ENCODE results near the gene NOTO.

The NOTO gene

DNA sequence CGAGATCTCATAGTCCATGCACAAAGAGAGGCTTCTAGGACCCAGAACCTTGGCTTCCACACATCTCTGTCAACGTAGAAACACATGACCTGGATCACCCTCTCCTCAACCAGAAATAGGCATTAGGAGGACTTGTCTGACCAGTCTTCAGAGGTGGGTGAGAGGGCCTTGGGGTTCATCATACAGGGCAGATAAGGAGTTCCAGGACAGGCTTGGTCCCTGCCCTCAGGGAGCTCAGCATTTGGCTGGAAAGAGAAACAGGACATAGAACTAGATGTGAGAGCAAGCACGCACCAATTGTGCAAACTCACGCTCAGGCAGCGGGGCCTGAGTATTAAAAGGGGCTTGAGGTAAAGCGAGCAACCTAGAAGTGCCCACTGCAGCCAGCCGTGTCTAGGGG, 28.6 kb upstream of the NOTO start:
- WGBS (ENCODE audit: insufficient coverage, insufficient read length) = no CpG with 5 or more reads among the region's 7 CpGs
- H3K27me3 ChIP-seq (ENCODE audit: control insufficient read depth, insufficient read depth, low read length) = peaks cover 32% of the 10 kb centered on the region
- no peaks in the 10 kb centered on the region for H3K36me3 ChIP-seq (ENCODE audit: control insufficient read depth, insufficient read depth, low read length)
- no peak overlapping the region for H3K4me3 ChIP-seq (ENCODE audit: low read length)
- no peak for DNase-seq (ENCODE audit: low read depth, low spot score)
- peaks cover 8% of the 10 kb centered on the region for H3K4me1 ChIP-seq (ENCODE audit: control insufficient read depth, insufficient read depth, low read length)
- H3K27ac ChIP-seq (ENCODE audit: low read length) = no peak overlapping the region
- H3K9me3 ChIP-seq (ENCODE audit: control insufficient read depth, insufficient read depth, low read length) = no peaks in the 10 kb centered on the region

DNA sequence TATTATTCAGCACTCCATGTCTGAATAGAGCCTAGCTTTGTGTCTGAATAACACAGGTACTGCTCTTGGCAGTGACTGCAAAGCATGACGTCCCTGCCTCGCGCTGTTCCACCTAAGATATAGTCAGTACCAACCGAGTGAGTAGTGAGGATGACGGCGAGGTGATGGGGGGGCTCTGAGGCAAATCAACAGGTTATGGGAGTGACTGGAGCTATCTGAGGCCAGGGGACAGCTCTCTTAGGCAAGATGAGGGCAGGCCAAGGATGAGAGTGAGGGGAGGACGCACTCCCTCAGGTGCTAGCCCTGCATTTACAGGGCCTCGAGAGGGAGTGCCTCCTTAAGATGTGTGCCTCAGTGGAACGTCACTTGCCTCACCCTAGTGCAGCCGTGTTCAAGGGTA, 28.1 kb upstream of the NOTO start:
- Histone ChIP-seq H3K4me1 (ENCODE audit: control insufficient read depth, insufficient read depth, low read length) (peaks cover 8% of the 10 kb centered on the region), H3K27me3 (ENCODE audit: control insufficient read depth, insufficient read depth, low read length) (peaks cover 32% of the 10 kb centered on the region)
- no CpG with 5 or more reads among the region's 10 CpGs for WGBS (ENCODE audit: insufficient coverage, insufficient read length)

DNA sequence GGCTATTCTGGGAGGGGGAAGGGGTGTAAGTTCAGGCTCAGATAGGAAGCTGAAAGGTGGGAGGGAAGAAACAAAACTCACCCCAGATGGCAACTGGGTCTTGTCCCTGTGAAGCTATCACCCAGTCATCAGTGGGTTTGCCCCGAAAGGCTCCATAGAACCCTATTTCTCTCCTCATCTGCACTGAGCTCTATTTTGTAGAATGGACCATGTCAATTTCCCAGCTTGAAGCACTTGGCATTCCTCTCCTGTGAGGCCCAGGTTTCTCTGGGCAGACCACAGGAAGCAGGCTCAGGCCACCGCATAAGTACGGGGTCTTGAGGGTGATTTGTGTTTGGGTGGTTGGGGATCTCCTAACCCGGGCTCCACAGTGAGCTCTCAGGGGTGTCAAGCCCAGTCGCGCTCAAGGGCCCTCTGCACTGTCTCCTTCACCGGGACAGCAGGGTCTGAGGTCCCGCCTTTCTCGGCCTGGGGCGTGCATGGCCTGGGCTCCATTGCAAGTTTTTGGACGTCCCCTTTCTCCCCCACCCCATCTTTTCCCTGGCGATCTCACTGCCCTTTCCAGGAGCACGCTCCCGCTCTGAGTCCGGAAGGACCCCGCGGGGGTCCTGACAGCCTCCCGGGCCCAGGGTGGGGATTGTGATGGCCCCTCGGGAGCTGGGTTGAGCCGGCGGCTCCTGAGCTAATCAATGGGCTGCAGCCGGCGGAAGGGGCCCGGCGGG, 27.3 kb upstream of the NOTO start:
- no peak for DNase-seq (ENCODE audit: low read depth, low spot score)

More for the DNA sequence above, 28.1 kb upstream of the NOTO start:
- no peak for DNase-seq (ENCODE audit: low read depth, low spot score)
- Histone ChIP-seq H3K36me3 (ENCODE audit: control insufficient read depth, insufficient read depth, low read length) (no peaks in the 10 kb centered on the region), H3K9me3 (ENCODE audit: control insufficient read depth, insufficient read depth, low read length) (no peaks in the 10 kb centered on the region), H3K4me3 (ENCODE audit: low read length) (no peak overlapping the region), H3K27ac (ENCODE audit: low read length) (no peak overlapping the region)

DNA sequence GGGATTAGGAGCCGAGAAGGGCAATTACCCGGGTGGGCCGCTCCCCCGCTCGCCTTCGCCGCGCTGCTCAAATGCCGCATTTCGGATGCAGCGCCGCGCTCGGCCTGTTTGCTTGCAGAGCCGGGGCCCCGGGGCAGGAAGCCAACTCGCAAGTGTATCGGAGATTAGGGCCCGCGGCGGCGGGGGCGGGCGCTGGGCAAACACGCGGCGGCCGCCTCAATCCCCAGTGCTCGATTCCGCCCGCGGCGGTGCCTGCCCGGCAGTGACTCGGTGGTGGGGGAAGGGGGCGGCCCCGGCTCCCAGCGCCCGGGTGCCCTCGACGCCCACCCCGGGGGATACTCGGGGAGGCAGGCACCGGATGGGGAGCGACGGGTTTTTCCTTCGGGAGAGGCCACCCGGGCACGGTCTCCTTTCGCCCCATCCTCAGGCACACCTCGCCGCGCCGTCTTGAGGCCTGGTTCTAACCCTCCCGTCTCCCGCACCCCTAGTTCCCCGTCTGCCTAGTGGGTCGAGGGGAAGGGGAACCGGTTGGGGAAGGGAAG, 26.6 kb upstream of the NOTO start:
- Histone ChIP-seq H3K27ac (ENCODE audit: low read length) (no peak overlapping the region), H3K4me1 (ENCODE audit: control insufficient read depth, insufficient read depth, low read length) (peaks cover 8% of the 10 kb centered on the region), H3K36me3 (ENCODE audit: control insufficient read depth, insufficient read depth, low read length) (no peaks in the 10 kb centered on the region), H3K9me3 (ENCODE audit: control insufficient read depth, insufficient read depth, low read length) (no peaks in the 10 kb centered on the region), H3K4me3 (ENCODE audit: low read length) (peak overlapping the region; percentile 47), H3K27me3 (ENCODE audit: control insufficient read depth, insufficient read depth, low read length) (peaks cover 32% of the 10 kb centered on the region)
- no peak for DNase-seq (ENCODE audit: low read depth, low spot score)
- no CpG with 5 or more reads among the region's 59 CpGs for WGBS (ENCODE audit: insufficient coverage, insufficient read length)

More for the DNA sequence above, 27.3 kb upstream of the NOTO start:
- WGBS (ENCODE audit: insufficient coverage, insufficient read length) = no CpG with 5 or more reads among the region's 25 CpGs
- Histone ChIP-seq H3K4me3 (ENCODE audit: low read length) (peak overlapping the region; percentile 47; the same call in 1 of the 2 replicates), H3K9me3 (ENCODE audit: control insufficient read depth, insufficient read depth, low read length) (no peaks in the 10 kb centered on the region), H3K27ac (ENCODE audit: low read length) (no peak overlapping the region), H3K27me3 (ENCODE audit: control insufficient read depth, insufficient read depth, low read length) (peaks cover 32% of the 10 kb centered on the region), H3K4me1 (ENCODE audit: control insufficient read depth, insufficient read depth, low read length) (peaks cover 8% of the 10 kb centered on the region), H3K36me3 (ENCODE audit: control insufficient read depth, insufficient read depth, low read length) (no peaks in the 10 kb centered on the region)

DNA sequence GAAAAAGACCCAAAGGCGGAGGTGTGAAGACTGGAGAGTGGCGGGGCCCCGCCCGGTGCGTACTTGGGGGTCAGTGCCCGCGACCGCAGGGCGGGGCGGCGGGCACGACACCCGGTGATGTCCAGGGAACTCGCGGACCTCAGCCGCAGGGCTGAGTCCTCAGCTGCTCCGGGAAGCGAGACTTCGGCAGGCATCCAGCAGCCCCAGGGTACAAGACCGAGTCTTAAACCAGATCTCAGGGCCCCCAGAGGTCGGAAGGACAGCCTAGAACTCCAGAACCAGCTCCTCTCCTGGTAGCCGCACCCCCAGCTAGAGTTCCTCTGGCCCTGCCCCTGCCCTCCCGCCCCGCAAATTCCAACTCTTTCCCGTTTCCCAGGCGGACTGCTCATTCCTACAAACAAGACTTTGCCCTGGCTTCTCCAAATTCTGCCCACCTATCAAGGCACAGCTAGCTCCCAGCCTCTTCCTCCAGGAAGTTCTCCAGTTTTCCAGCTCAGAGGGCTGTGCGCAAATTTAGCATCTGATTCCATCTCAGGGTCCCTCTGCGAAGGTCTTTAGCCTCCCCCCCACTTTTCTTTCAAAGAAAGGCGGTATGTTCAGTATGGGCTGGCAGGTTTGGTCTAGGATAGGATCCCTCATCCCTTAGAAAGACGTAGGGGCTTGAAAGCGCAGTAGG, 26.0 kb upstream of the NOTO start:
- Histone ChIP-seq H3K9me3 (ENCODE audit: control insufficient read depth, insufficient read depth, low read length) (no peaks in the 10 kb centered on the region), H3K36me3 (ENCODE audit: control insufficient read depth, insufficient read depth, low read length) (no peaks in the 10 kb centered on the region), H3K4me1 (ENCODE audit: control insufficient read depth, insufficient read depth, low read length) (peaks cover 8% of the 10 kb centered on the region), H3K27me3 (ENCODE audit: control insufficient read depth, insufficient read depth, low read length) (peaks cover 32% of the 10 kb centered on the region), H3K4me3 (ENCODE audit: low read length) (peak overlapping the region; percentile 47), H3K27ac (ENCODE audit: low read length) (no peak overlapping the region)
- no peak for DNase-seq (ENCODE audit: low read depth, low spot score)
- no CpG with 5 or more reads among the region's 31 CpGs for WGBS (ENCODE audit: insufficient coverage, insufficient read length)

DNA sequence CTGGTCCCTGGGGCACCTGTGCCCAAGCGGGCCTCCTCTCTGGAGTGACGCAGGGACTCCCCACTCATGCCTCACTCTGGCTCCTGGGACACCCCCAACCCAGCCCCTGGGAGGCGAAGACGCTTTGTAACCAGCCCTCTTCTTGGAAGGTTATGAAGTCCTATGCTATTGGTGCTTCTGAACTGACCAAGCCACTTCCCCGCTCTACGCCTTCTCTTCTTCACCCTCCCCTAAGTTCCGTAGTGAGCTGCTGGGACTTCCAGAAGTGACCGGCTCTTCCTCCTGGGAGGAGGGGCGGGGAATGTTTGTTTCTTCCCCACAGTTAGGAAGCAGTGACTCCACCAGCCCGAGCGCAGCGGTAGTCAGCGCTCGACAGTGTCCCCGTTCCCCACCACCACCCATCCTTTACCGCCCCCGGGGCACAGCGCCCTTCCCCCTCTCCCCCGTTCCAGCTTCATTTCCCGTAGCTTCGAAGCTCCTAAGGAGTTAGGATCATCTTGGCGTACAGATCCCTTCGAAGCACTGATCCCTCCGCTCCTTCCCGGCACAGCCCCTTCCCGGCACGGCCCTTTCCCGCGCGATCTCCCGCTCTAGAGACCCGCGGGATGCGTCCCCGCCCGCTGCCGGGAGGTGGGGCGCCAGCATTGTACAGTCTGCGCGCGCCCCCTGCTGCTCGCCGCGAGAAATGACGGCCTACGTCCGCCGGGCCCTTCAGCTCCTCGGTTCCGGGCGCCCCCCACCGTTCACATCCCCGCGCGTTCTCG, 25.3 kb upstream of the NOTO start:
- peaks cover 8% of the 10 kb centered on the region for H3K4me1 ChIP-seq (ENCODE audit: control insufficient read depth, insufficient read depth, low read length)
- no CpG with 5 or more reads among the region's 56 CpGs for WGBS (ENCODE audit: insufficient coverage, insufficient read length)
- H3K9me3 ChIP-seq (ENCODE audit: control insufficient read depth, insufficient read depth, low read length) = no peaks in the 10 kb centered on the region
- H3K36me3 ChIP-seq (ENCODE audit: control insufficient read depth, insufficient read depth, low read length) = no peaks in the 10 kb centered on the region
- DNase-seq (ENCODE audit: low read depth, low spot score) = no peak
- H3K4me3 ChIP-seq (ENCODE audit: low read length) = peak overlapping the region; percentile 45; the same call in 1 of the 2 replicates
- H3K27ac ChIP-seq (ENCODE audit: low read length) = no peak overlapping the region
- peaks cover 32% of the 10 kb centered on the region for H3K27me3 ChIP-seq (ENCODE audit: control insufficient read depth, insufficient read depth, low read length)

DNA sequence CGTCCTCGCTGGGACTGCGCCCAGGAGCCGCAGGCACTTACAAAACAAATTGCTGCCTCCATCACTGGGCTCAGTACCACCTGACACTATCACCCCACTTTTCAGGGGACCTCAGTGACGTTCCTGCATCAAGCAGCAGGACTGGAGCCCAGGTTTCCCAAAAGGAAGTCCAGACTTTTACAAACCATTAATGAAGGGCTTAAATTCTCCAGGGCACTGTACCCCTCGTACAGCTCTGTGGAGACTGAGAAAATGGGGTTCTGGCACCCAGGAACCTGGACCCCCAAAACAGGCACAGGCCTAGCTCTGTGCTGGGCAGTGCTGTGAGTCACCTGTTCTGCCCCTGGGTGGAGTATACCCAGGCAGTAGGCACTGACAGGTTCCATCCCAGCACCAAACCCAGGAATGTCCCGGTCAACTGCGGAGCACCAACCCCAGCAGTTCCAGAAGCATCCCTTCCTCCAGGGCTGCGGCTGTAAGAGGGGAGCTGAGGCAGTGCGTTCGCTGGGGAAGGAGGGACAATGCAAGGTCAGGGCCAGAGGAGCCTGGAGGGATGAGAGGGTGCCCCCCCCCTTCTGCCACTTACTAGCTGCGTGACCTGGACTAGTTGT, 24.6 kb upstream of the NOTO start:
- Histone ChIP-seq H3K27me3 (ENCODE audit: control insufficient read depth, insufficient read depth, low read length) (peaks cover 32% of the 10 kb centered on the region), H3K27ac (ENCODE audit: low read length) (no peak overlapping the region), H3K9me3 (ENCODE audit: control insufficient read depth, insufficient read depth, low read length) (no peaks in the 10 kb centered on the region), H3K36me3 (ENCODE audit: control insufficient read depth, insufficient read depth, low read length) (no peaks in the 10 kb centered on the region), H3K4me1 (ENCODE audit: control insufficient read depth, insufficient read depth, low read length) (peaks cover 8% of the 10 kb centered on the region), H3K4me3 (ENCODE audit: low read length) (no peak overlapping the region)
- no CpG with 5 or more reads among the region's 12 CpGs for WGBS (ENCODE audit: insufficient coverage, insufficient read length)
- DNase-seq (ENCODE audit: low read depth, low spot score) = no peak

DNA sequence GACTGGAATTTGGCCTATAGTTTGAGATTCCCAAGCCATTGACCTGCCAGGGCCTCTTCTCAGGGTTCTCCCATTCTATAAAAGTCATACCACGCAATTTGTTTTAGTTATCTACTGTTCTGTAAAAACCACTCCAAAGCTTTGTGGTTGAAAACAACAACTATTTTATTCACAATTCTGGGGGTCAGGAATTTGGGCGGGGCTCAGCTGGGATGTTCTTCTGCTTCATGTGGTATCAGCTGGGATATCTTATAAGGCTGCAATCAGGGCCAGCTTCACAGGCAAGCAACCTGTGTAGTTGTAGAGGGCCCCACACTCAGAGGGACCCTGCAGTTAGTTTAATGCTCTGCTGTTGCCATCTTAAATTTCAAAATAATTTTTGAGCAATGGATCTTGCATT, 16.4 kb upstream of the NOTO start:
- H3K27me3 ChIP-seq (ENCODE audit: control insufficient read depth, insufficient read depth, low read length) = no peaks in the 10 kb centered on the region
- H3K36me3 ChIP-seq (ENCODE audit: control insufficient read depth, insufficient read depth, low read length) = no peaks in the 10 kb centered on the region
- no peak overlapping the region for H3K4me3 ChIP-seq (ENCODE audit: low read length)
- H3K27ac ChIP-seq (ENCODE audit: low read length) = no peak overlapping the region
- no CpG with 5 or more reads among the region's 2 CpGs for WGBS (ENCODE audit: insufficient coverage, insufficient read length)
- H3K4me1 ChIP-seq (ENCODE audit: control insufficient read depth, insufficient read depth, low read length) = no peaks in the 10 kb centered on the region
- DNase-seq (ENCODE audit: low read depth, low spot score) = no peak
- H3K9me3 ChIP-seq (ENCODE audit: control insufficient read depth, insufficient read depth, low read length) = no peaks in the 10 kb centered on the region

DNA sequence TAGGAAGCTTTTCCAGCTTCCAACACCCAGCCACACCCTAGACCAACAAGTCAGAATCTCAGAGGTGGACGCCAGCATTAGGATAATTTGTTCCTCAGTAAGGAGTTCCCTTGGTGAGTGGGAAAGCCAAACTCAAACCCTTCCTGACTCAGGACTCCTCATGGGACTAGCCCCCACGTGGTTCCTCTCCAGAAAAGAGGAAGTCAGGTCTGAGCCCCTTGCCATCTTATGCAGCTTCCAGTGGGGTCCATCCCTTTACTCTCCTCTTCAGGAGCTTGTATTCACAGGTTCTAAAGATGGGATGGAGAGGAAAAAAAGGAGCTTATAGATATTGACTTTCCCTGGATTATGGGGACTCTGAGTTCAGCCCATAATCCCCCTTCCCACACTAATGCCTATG, 14.8 kb upstream of the NOTO start:
- no peaks in the 10 kb centered on the region for H3K27me3 ChIP-seq (ENCODE audit: control insufficient read depth, insufficient read depth, low read length)
- no peaks in the 10 kb centered on the region for H3K36me3 ChIP-seq (ENCODE audit: control insufficient read depth, insufficient read depth, low read length)
- H3K4me1 ChIP-seq (ENCODE audit: control insufficient read depth, insufficient read depth, low read length) = peaks cover 2% of the 10 kb centered on the region; the same call in 1 of the 2 replicates
- H3K4me3 ChIP-seq (ENCODE audit: low read length) = no peak overlapping the region
- no peak for DNase-seq (ENCODE audit: low read depth, low spot score)
- WGBS (ENCODE audit: insufficient coverage, insufficient read length) = no CpG with 5 or more reads among the region's 2 CpGs
- no peaks in the 10 kb centered on the region for H3K9me3 ChIP-seq (ENCODE audit: control insufficient read depth, insufficient read depth, low read length)
- H3K27ac ChIP-seq (ENCODE audit: low read length) = no peak overlapping the region

DNA sequence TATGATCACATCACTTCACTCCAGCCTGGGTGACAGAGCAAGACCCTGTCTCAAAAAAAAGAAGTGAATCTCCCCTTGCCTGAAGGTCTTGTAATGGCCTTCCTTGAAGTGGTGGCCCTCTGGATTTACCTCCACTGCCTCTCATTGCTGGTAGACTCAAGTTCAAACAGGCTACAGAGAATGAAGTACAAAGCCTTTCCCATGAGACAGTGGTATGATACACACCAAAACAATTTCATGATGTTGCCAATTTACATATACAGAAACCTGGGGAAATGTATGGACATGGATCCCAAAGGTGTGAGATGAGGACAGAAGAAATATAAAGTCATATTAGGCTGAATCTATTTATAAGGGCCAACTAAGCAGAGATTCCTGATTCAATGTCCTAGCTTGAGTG, 4.8 kb upstream of the NOTO start:
- Histone ChIP-seq H3K27me3 (ENCODE audit: control insufficient read depth, insufficient read depth, low read length) (no peaks in the 10 kb centered on the region; the same call in 1 of the 2 replicates), H3K9me3 (ENCODE audit: control insufficient read depth, insufficient read depth, low read length) (no peaks in the 10 kb centered on the region), H3K27ac (ENCODE audit: low read length) (no peak overlapping the region), H3K4me3 (ENCODE audit: low read length) (no peak overlapping the region), H3K36me3 (ENCODE audit: control insufficient read depth, insufficient read depth, low read length) (no peaks in the 10 kb centered on the region), H3K4me1 (ENCODE audit: control insufficient read depth, insufficient read depth, low read length) (no peaks in the 10 kb centered on the region)
- DNase-seq (ENCODE audit: low read depth, low spot score) = no peak
